HepG2 (cell line): Measurements from ENCODE around the gene SYT8. TPM values are rescaled to one million over a fixed set of nuclear protein-coding genes. Genes with fewer than 3 reads are reported as not detected.

ENCODE experiments used
- ATF3 ChIP-seq: sonication (generic); formaldehyde crosslinking; IDR thresholded peaks from 2 replicates; pipeline ENCODE4 v1.4.0; 2020; ENCODE audit warnings: missing genetic modification reagents
- ATF4 ChIP-seq, 2 experiments: fragments of 450-650 bp in 1 of 2; sonication (generic) in 1 of 2; formaldehyde crosslinking; IDR thresholded peaks; 2 replicates each; pipeline versions ENCODE4 v1.5.0 to v1.8.0; 2020 to 2022; ENCODE audit warnings: mild to moderate bottlenecking in 1 of 2, missing genetic modification reagents in 1 of 2
- EEA1 ChIP-seq: sonication (generic); formaldehyde crosslinking; IDR thresholded peaks from 2 replicates; pipeline ENCODE4 v1.5.1; 2020; ENCODE audit warnings: mild to moderate bottlenecking, missing genetic modification reagents, borderline replicate concordance
- FOXK2 ChIP-seq: fragments of 450-650 bp; IDR thresholded peaks from 2 replicates; pipeline ENCODE4 v1.6.1; 2016
- GFI1 ChIP-seq: sonication (generic); formaldehyde crosslinking; IDR thresholded peaks from 2 replicates; pipeline ENCODE4 v1.5.0; 2020; ENCODE audit warnings: missing genetic modification reagents, mild to moderate bottlenecking, borderline replicate concordance
- GMEB2 ChIP-seq: IDR thresholded peaks from 2 replicates; pipeline ENCODE4 v1.6.1; 2016; ENCODE audit warnings: missing biosample characterization, missing genetic modification reagents, low read depth
- ISL2 ChIP-seq: sonication (generic); formaldehyde crosslinking; IDR thresholded peaks from 2 replicates; pipeline ENCODE4 v1.5.0; 2020; ENCODE audit warnings: missing genetic modification reagents
- MZF1 ChIP-seq: sonication (generic); formaldehyde crosslinking; IDR thresholded peaks from 2 replicates; pipeline ENCODE4 v1.8.1; 2023; ENCODE audit warnings: mild to moderate bottlenecking, missing genetic modification reagents, borderline replicate concordance
- POGK ChIP-seq: sonication (generic); formaldehyde crosslinking; conservative IDR thresholded peaks from 2 replicates; pipeline ENCODE4 v1.8.0; 2022; ENCODE audit warnings: mild to moderate bottlenecking, moderate library complexity, missing genetic modification reagents
- SMAD1 ChIP-seq: sonication (generic); formaldehyde crosslinking; IDR thresholded peaks from 2 replicates; pipeline ENCODE4 v1.4.0; 2020; ENCODE audit warnings: missing genetic modification reagents, low read depth, mild to moderate bottlenecking, borderline replicate concordance
- THAP11 ChIP-seq: IDR thresholded peaks from 2 replicates; pipeline ENCODE4 v1.6.1; 2016; ENCODE audit warnings: missing biosample characterization, missing genetic modification reagents
- ZBTB40 ChIP-seq, 2 experiments: fragments of 450-650 bp in 1 of 2; sonication (generic) in 1 of 2; formaldehyde crosslinking in 1 of 2; IDR thresholded peaks; 2 replicates each; pipeline versions ENCODE4 v1.6.1 to v1.8.0; 2016 to 2022; ENCODE audit warnings: antibody characterized with exemption in 1 of 2, mild to moderate bottlenecking in 1 of 2, missing genetic modification reagents in 1 of 2
- ZNF883 ChIP-seq: sonication (generic); formaldehyde crosslinking; IDR thresholded peaks from 2 replicates; pipeline ENCODE4 v1.5.1; 2020; ENCODE audit warnings: mild to moderate bottlenecking, missing genetic modification reagents; ENCODE audit errors: not compliant biosample characterization
- polyA plus RNA-seq, 8 experiments: library from polyadenylated mRNA; depleted of rRNA in 3 of 8; stranded (reverse) in 7 of 8; unstranded in 1 of 8; fragments of >200 nt; fragmentation: Illumina TruSeq in 4 of 8; extraction: Trizol in 4 of 8; gene quantifications; 2 replicates each; pipeline versions ENCODE4 v1.2.1 to v1.2.3, GENCODE V29; 2011 to 2016; ENCODE audit warnings: low read depth in 4 of 8, missing spikeins in 1 of 8, mixed read lengths in 1 of 8; ENCODE audit not compliant: insufficient read depth in 1 of 8
- total RNA-seq, 5 experiments: library from RNA; depleted of rRNA; stranded (reverse); fragments of >200 nt; fragmentation: Illumina TruSeq; extraction: Trizol; gene quantifications; 2 replicates each; pipeline ENCODE4 v1.2.3, GENCODE V29; 2016; ENCODE audit warnings: low read depth in 1 of 5

SYT8 gene
- total and polyA plus RNA-seq, 2 of the 13 experiments (the other 11 are each of a cell fraction or from before 2014, with no cell fraction given): 0.60 to 2.3 TPM

GRCh38 chr11:1825039-1825740 lies 9.6 kb upstream of the SYT8 start (continued):
- TF ChIP-seq ZBTB40 (IDR thresholded peaks at IDR 0.05): no peak
- no peak; the same call in 1 of the 2 replicates for TF ChIP-seq ZBTB40 (CRISPR knock-in tag; IDR thresholded peaks at IDR 0.05)
- TF ChIP-seq ISL2 (CRISPR knock-in tag): peak; percentile 52
- TF ChIP-seq ZNF883 (CRISPR knock-in tag): peak; percentile 28
- TF ChIP-seq POGK: peak; percentile 64; the same call in 1 of the 2 replicates
- peak; percentile 65 for TF ChIP-seq THAP11 (CRISPR knock-in tag)
- TF ChIP-seq ATF4 (CRISPR knock-in tag; IDR thresholded peaks at IDR 0.05): no peak
- TF ChIP-seq GFI1 (CRISPR knock-in tag): peak; percentile 24; the same call in 1 of the 2 replicates
- no peak for TF ChIP-seq FOXK2
- no peak; the same call in 1 of the 2 replicates for TF ChIP-seq SMAD1
- no peak for TF ChIP-seq MZF1 (CRISPR knock-in tag)
- TF ChIP-seq GMEB2 (CRISPR knock-in tag): no peak
- no peak for TF ChIP-seq EEA1 (CRISPR knock-in tag)
- TF ChIP-seq ATF3 (CRISPR knock-in tag): no peak
